ENCODE measurements around the gene WWOX.

- TF ChIP-seq TAF1 (IDR thresholded peaks at IDR 0.05; ENCODE audit: borderline replicate concordance, insufficient read depth, low read length) (no peak), POLR2AphosphoS5 (IDR thresholded peaks at IDR 0.05; ENCODE audit: low read depth, low read length) (no peak), REST (IDR thresholded peaks at IDR 0.05; ENCODE audit: insufficient read depth in 1 of 2, low read depth in 2 of 2, low read length in 2 of 2) (no peak)
Observed at GRCh38 chr16:79072517-79072916, 973.1 kb downstream of the WWOX start.
